Measurements from ENCODE around the gene EPB41L4B.
"Not testable (repeated sequence)": the region's sequence is repeated elsewhere in the genome, so short reads cannot be mapped to it uniquely, and the experiment has no call there.

Gene EPB41L4B

DNA sequence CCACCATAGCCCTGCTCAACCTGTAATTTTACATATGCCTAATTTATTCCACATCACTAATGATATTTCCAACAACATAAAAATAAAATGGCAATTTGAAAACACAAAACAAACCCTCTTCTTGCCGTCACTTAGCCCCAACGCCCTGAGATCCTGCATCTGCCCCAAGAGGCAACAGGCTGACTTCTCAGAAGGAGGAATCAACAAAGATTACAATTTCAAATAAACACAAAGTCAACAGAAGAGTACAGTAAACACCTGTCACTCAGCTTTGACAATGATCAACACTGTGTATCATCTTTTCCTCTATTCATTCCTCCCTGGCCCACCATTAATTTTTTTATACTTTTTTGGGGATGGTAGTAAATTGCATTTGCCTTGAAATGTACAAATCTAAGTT, 19.8 kb downstream of the EPB41L4B start:
- Mint-ChIP-seq H3K27me3 (peaks cover 38% of the 10 kb centered on the region), H3K9me3 (no peaks in the 10 kb centered on the region), H3K27ac (no peak overlapping the region), H3K4me1 (peaks cover 7% of the 10 kb centered on the region), H3K4me3 (no peak overlapping the region), H3K36me3 (no peaks in the 10 kb centered on the region)
- no peak for DNase-seq
- CTCF ChIA-PET = no interaction called here

DNA sequence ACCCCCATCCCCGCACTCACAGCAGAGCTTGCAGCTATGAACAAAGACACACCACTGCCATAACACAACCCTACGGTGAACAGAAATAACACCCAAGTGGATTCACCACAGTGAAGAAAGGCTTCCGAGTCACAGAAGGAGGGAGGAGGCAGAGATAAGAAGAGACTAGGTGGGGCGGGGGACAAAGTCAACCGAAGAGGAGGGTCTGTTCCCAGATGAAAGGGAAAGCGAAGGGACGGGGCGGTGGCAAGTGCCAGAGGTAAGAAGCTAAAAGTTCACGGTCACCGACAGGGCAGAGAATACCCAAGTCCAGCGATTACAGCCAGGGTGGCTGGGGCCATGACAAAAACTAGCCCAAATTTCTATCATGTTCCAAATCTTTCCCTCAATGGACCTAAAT, 21.0 kb downstream of the EPB41L4B start:
- Mint-ChIP-seq H3K4me3 (no peak overlapping the region), H3K27ac (no peak overlapping the region), H3K36me3 (no peaks in the 10 kb centered on the region), H3K4me1 (peaks cover 18% of the 10 kb centered on the region), H3K27me3 (peaks cover 39% of the 10 kb centered on the region), H3K9me3 (no peaks in the 10 kb centered on the region)
- no peak for DNase-seq
- CTCF ChIA-PET = no interaction called here

DNA sequence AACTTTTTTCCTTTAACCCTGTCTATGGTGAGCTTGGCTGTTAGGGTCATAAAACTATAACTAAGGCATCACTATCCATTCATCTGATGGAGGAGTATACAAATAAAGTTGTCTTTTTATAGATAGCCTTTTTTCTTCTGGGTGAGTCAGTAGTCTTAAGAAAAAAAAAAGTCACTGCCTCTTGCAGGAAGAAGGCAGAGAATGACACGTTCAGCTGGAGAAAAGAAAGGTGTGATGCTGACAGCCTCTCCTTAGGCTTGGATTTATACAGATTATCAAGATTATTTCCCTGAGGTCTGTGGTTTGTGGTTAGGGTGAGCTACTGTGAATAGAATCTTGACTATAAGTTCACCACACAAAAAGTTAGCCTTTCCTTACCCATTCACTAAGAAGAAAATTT, 23.0 kb downstream of the EPB41L4B start:
- Mint-ChIP-seq H3K27ac (no peak overlapping the region), H3K4me3 (no peak overlapping the region), H3K9me3 (no peaks in the 10 kb centered on the region), H3K36me3 (no peaks in the 10 kb centered on the region), H3K4me1 (peaks cover 18% of the 10 kb centered on the region), H3K27me3 (peaks cover 34% of the 10 kb centered on the region)
- no peak for DNase-seq
- CTCF ChIA-PET = no interaction called here

DNA sequence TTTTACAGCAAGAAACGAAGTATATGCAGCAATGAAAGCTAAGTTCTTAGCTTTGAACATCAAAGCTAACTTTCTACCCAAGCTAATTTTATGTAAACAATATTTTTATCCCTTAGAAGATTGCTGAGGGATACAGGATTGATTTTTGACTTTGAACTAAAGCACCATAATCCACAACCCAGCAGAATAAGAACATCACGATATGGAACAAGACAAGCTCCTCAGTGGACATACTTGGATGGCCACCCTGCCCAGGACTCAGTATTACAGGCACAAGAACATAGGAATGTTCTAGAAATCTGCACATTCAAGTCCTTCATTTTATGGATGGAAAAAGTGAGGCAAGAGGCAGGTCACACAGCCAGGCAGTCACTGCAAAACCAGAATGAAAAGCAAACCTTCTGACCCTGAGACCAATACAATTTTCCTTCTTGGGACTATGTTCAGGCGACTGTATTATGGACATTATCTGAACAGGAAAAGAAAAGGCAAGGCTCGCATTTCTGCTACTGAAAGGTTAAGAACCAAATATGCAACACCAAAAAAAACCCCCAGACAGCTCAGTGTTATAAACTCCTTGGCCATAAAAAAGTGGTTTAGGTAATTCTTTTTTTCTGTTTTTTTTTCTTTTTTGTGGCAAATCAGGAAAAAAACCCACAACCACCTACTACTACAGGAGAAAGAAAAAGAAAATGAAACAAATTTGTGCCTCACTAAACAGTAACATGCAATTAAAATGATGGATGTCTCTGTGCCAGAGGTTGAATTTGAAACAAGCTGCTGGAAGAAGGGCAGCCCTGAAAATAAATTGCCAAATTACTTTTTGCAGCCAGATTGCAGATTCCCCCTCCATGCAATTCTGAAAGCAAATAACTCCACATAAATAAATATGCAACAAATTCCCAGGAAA, 25.4 kb downstream of the EPB41L4B start:
- CTCF ChIA-PET = no interaction called here
- no peak for DNase-seq
- H3K27me3 Mint-ChIP-seq = peaks cover 24% of the 10 kb centered on the region
- no peak overlapping the region for H3K4me3 Mint-ChIP-seq
- H3K36me3 Mint-ChIP-seq = no peaks in the 10 kb centered on the region
- H3K9me3 Mint-ChIP-seq = no peaks in the 10 kb centered on the region
- peak overlapping the region; percentile 68 for H3K27ac Mint-ChIP-seq
- peaks cover 18% of the 10 kb centered on the region for H3K4me1 Mint-ChIP-seq

DNA sequence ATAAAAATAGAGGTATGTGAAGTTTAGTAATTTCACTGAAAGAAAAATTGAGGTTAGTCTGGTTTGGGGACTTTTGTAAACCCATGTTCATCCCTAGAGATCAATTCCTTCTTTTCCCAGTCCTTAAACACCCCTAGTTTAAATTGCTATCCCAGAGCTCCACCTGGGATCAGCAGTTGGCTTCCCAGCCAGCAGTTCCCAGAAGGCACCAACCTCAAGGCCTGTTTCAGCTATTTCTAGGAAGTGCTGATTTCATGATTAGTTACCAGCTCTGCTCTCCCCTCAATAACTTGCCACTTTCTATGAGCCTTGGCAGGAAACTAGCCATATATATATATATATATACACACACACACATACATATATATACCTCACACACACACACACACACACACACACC, 30.5 kb downstream of the EPB41L4B start:
- peaks cover 13% of the 10 kb centered on the region for H3K27me3 Mint-ChIP-seq
- H3K4me1 Mint-ChIP-seq = peaks cover 5% of the 10 kb centered on the region
- H3K36me3 Mint-ChIP-seq = no peaks in the 10 kb centered on the region
- no peaks in the 10 kb centered on the region for H3K9me3 Mint-ChIP-seq
- H3K27ac Mint-ChIP-seq = no peak overlapping the region
- CTCF ChIA-PET = no interaction called here
- DNase-seq = no peak
- H3K4me3 Mint-ChIP-seq = no peak overlapping the region

DNA sequence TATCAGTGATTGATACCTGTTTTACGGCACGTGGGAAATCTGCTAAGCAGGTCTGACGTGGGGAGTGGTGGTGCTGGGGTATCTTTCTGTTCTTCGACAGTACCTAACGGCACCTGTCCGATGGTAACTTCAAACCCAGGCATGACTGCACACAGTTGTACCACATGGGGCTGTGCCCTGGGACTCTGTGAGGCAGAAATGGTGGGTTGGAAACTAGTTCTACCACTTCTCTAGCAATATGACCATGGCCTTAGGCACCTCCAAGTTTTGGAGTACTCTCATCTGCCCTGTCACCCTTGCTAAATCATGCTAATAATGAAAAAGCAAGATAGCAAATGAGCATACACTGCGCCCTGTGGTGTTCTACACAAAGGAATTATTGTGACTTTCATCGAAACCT, 30.9 kb downstream of the EPB41L4B start:
- peaks cover 18% of the 10 kb centered on the region for H3K27me3 Mint-ChIP-seq
- no peak overlapping the region for H3K4me3 Mint-ChIP-seq
- H3K4me1 Mint-ChIP-seq = peaks cover under 1% of the 10 kb centered on the region
- H3K36me3 Mint-ChIP-seq = no peaks in the 10 kb centered on the region
- CTCF ChIA-PET = no interaction called here
- H3K9me3 Mint-ChIP-seq = no peaks in the 10 kb centered on the region
- H3K27ac Mint-ChIP-seq = no peak overlapping the region
- no peak for DNase-seq

DNA sequence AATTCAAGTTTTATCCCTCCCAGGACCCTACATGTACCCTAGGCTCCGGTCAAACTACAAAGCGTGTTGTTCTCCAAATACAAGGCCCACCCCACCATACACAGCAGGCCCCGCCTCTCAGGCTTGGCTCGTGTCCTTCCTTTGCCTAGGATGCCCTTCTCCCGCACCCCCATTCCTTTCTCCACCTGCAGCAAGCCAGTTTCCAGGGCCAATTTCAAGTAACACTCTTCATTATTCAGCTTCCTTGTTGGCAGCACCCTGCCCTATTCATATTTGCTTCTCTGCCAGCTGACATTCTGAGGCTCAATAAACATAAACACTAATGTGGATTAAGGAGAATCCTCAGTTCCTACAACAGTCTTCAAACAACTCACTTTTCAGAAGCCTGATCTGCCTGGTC, 31.7 kb downstream of the EPB41L4B start:
- no peaks in the 10 kb centered on the region for H3K4me1 Mint-ChIP-seq
- no peaks in the 10 kb centered on the region for H3K36me3 Mint-ChIP-seq
- DNase-seq = no peak
- no peaks in the 10 kb centered on the region for H3K9me3 Mint-ChIP-seq
- H3K27ac Mint-ChIP-seq = no peak overlapping the region
- CTCF ChIA-PET = no interaction called here
- H3K4me3 Mint-ChIP-seq = no peak overlapping the region
- peaks cover 21% of the 10 kb centered on the region for H3K27me3 Mint-ChIP-seq

DNA sequence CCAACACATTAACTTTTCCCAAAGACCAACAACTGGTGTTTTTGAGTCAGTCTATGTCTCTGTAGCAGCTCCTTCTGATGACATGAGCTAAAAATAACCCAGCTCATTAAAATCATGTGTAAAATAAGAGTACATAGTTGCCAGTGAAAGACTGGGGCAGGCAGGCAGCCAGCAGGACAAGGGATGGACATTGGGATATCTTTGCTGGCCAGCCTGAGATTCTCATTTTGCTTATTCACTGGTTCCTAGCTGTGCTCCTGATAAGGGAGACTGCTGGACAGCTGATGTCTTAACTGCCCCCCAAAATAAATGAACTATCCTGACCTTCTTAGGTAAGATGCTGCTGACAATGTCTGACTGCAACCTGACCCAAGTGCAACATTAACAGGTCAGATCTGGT, 33.9 kb downstream of the EPB41L4B start:
- no peak for DNase-seq
- CTCF ChIA-PET = no interaction called here
- Mint-ChIP-seq H3K9me3 (no peaks in the 10 kb centered on the region), H3K4me1 (no peaks in the 10 kb centered on the region), H3K4me3 (no peak overlapping the region), H3K36me3 (no peaks in the 10 kb centered on the region), H3K27ac (no peak overlapping the region), H3K27me3 (peaks cover 21% of the 10 kb centered on the region)

DNA sequence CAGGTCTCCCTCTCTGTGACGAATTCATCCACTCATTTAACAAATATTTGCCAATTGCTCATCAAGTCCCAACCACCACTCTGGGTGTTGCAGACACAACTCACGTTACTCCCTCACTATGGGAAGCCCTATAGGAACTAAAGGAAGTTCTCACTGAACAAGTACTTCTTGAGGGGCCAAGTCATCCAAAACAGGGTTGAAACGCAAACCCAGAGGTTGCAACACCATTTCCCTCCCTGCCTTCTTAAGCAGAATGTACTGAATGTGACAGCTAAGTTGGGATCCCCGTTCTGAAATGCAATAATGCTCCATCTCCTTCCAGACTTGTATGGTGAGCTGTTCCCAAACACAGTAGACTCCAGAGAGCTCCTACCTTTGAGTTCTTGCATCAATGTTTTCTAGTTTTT, 34.3 kb downstream of the EPB41L4B start:
- H3K4me1 Mint-ChIP-seq = no peaks in the 10 kb centered on the region
- DNase-seq = no peak
- H3K27ac Mint-ChIP-seq = no peak overlapping the region
- CTCF ChIA-PET = no interaction called here
- H3K36me3 Mint-ChIP-seq = no peaks in the 10 kb centered on the region
- H3K4me3 Mint-ChIP-seq = no peak overlapping the region
- H3K9me3 Mint-ChIP-seq = no peaks in the 10 kb centered on the region
- H3K27me3 Mint-ChIP-seq = peaks cover 21% of the 10 kb centered on the region

DNA sequence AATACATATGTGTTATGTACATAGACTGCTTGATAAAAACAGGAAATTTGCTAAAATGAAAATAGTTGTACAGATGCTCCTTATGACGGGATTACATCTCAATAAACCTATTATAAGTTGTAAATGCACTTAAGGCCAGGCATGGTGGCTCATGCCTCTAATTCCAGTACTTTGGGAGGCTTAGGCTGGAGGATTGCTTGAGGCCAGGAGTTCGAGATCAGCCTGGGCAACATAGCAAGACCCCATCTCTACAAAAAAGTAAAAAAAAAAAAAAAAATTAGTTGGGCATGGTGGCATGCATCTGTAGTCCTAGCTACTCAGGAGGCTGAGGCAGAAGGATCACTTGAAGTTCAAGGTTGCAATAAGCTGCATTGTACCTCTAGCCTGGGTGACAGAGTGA, 37.2 kb downstream of the EPB41L4B start:
- not testable (repeated sequence) for H3K4me3 Mint-ChIP-seq
- CTCF ChIA-PET = interaction anchor here (1.0 kb wide), 1 partner anchor 24 kb away, joined by 3 read pairs; no protein-coding TSS in a partner anchor

DNA sequence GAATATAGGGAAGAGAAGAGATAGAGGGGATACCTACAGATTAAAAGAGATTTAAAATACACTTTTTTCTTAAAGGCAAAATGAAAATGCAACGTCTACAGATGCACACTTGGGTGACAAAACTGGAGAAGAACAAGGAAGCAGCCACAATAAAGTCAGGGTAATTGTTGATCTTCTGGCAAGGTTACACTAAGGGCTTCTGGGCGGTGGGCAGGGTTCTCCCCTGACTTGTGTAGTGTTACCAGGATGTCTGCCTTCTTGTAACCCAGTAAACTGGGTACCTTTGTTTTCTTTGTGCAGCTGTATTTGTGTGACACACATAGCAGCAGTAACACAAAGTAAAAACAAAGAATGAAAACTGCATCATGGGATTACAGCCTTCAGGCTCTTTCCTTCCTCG, 37.8 kb downstream of the EPB41L4B start:
- CTCF ChIA-PET = no interaction called here
- H3K36me3 Mint-ChIP-seq = no peaks in the 10 kb centered on the region

More for the DNA sequence above, 37.2 kb downstream of the EPB41L4B start:
- H3K36me3 Mint-ChIP-seq, DNase-seq, H3K27ac Mint-ChIP-seq, H3K9me3 Mint-ChIP-seq, H3K4me1 Mint-ChIP-seq: not testable (repeated sequence)
- peaks cover 30% of the 10 kb centered on the region for H3K27me3 Mint-ChIP-seq

DNA sequence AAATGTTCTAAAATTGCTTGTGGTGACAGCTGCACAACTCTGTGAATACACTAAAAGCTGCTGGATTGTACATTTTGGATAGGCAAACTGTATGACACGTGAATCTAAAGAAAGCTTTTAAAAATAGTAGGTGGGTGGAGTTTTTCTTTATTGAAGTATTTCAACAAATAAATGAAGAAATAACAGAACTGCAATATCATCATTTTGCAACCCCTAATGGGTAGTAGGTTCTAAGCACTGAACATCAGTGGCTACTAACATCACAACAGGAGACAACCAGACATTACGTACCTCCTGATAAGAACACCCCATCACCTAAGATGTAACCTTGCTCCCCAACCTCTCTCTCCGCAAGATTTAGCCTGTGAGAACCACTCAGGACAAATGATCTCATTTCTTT, 38.6 kb downstream of the EPB41L4B start:
- no peaks in the 10 kb centered on the region for H3K9me3 Mint-ChIP-seq
- H3K4me3 Mint-ChIP-seq = no peak overlapping the region
- H3K4me1 Mint-ChIP-seq = no peaks in the 10 kb centered on the region
- H3K27me3 Mint-ChIP-seq = peaks cover 34% of the 10 kb centered on the region
- CTCF ChIA-PET = no interaction called here
- no peak for DNase-seq
- no peaks in the 10 kb centered on the region for H3K36me3 Mint-ChIP-seq
- H3K27ac Mint-ChIP-seq = no peak overlapping the region

More for the DNA sequence above, 37.8 kb downstream of the EPB41L4B start:
- peaks cover 31% of the 10 kb centered on the region for H3K27me3 Mint-ChIP-seq
- no peak for DNase-seq
- no peaks in the 10 kb centered on the region for H3K9me3 Mint-ChIP-seq
- no peaks in the 10 kb centered on the region for H3K4me1 Mint-ChIP-seq
- H3K4me3 Mint-ChIP-seq = no peak overlapping the region
- H3K27ac Mint-ChIP-seq = no peak overlapping the region

DNA sequence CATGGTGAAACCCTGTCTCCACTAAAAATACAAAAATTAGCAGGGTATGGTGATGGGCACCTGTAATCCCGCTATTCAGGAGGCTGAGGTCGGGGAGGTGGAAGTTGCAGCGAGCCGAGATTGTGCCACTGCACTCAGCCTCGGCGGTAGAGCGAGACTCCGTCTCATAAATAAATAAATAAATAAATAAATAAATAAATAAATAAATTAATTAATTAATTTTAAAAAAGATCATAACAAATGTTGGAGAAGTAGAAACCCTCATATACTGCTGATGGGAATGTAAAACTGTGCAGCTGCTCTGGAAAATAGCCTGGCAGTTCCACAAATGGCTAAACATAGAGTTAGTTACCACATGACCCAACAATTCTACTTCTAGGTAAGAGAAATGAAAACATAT, 39.3 kb downstream of the EPB41L4B start:
- DNase-seq = no peak
- H3K27me3 Mint-ChIP-seq = peaks cover 34% of the 10 kb centered on the region
- CTCF ChIA-PET = no interaction called here
- no peaks in the 10 kb centered on the region for H3K36me3 Mint-ChIP-seq
- H3K27ac Mint-ChIP-seq = no peak overlapping the region
- H3K4me3 Mint-ChIP-seq = no peak overlapping the region
- H3K9me3 Mint-ChIP-seq = no peaks in the 10 kb centered on the region
- H3K4me1 Mint-ChIP-seq = no peaks in the 10 kb centered on the region

DNA sequence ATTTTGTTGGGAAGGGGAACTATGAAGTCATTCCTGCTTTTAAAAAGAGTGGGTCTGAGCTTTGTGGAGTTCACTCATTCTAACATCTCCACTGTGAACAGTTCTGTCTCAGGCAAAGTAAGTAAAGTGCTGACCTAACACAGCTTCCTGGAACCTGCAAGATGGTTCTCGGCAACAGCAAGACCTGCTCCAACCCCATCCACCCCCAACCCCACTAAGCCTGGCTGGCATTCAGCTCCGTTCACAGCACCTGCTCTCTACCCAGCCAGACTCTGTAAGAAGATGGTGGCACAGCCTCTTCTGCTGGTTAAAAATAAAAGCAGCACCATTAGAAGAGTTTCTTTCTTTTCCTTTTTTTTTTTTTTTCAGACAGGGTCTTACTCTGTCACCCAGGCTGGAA, 42.0 kb downstream of the EPB41L4B start:
- Mint-ChIP-seq H3K27me3 (peaks cover 21% of the 10 kb centered on the region), H3K36me3 (no peaks in the 10 kb centered on the region), H3K4me3 (no peak overlapping the region), H3K9me3 (no peaks in the 10 kb centered on the region), H3K27ac (no peak overlapping the region), H3K4me1 (no peaks in the 10 kb centered on the region)
- DNase-seq = no peak
- CTCF ChIA-PET = no interaction called here

DNA sequence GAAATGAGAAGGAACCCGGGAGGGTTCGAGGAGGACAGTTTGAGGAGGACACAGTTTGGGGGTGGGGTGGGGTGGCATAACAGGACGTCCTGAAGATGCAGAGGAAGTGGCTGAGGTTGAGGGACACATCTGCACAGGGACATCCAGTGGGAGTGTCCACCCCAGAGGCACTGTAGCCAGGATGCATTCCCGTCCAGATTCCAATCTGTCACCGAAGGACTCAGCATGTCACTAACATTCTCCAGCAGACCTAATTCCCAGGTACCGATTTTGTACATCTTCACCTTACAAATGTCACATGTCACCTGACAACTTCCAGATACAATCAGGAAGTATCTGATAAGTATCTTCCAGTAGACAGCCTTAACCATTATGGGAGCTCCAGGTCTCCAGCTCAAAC, 42.6 kb downstream of the EPB41L4B start:
- peaks cover 21% of the 10 kb centered on the region for H3K27me3 Mint-ChIP-seq
- H3K9me3 Mint-ChIP-seq = no peaks in the 10 kb centered on the region
- CTCF ChIA-PET = interaction anchor here (0.5 kb wide), 1 partner anchor 43 kb away, joined by 3 read pairs; no protein-coding TSS in a partner anchor
- DNase-seq = no peak
- H3K4me3 Mint-ChIP-seq = no peak overlapping the region
- no peak overlapping the region for H3K27ac Mint-ChIP-seq
- H3K4me1 Mint-ChIP-seq = no peaks in the 10 kb centered on the region
- no peaks in the 10 kb centered on the region for H3K36me3 Mint-ChIP-seq
